GM08714 (cell line): ENCODE measurements around the gene ELL.
A peak's percentile ranks its signal among the peaks of the same experiment; 100 is the strongest.

Experiments
- H3K4me3 ChIP-seq: fragments of 200-500 bp; sonication (Bioruptor generic); 2 replicates; pipeline ENCODE4 v1.5.1; 2014; ENCODE audit warnings: mild to moderate bottlenecking, low read length, inconsistent platforms
- ZNF274 ChIP-seq: IDR thresholded peaks from 2 replicates; pipeline ENCODE4 v1.6.1; 2012; ENCODE audit warnings: mild to moderate bottlenecking, low read depth, low read length

The ELL gene

GRCh38 chr19:18440415-18440877 is 81.4 kb downstream of the ELL start:
- H3K4me3 ChIP-seq: no peak overlapping the region
- TF ChIP-seq ZNF274: no peak

- TF ChIP-seq ZNF274: no peak
- H3K4me3 ChIP-seq: no peak overlapping the region
Measured at GRCh38 chr19:18439910-18440237, 82.0 kb downstream of the ELL start.

GRCh38 chr19:18439025-18439909 is 82.6 kb downstream of the ELL start:
- H3K4me3 ChIP-seq: no peak overlapping the region
- TF ChIP-seq ZNF274: no peak

GRCh38 chr19:18438331-18439024 is 83.4 kb downstream of the ELL start:
- TF ChIP-seq ZNF274: no peak
- no peak overlapping the region for H3K4me3 ChIP-seq

GRCh38 chr19:18437491-18438330 is 84.2 kb downstream of the ELL start, which contains the start of gene ISYNA1:
TSS of gene ISYNA1 (minus strand) at chr19:18438133. CDS start at chr19:18437979, 154 bp downstream.
- TF ChIP-seq ZNF274: no peak
- H3K4me3 ChIP-seq: peak within 1 kb of the TSS; percentile 58; the same call in 1 of the 2 replicates

- H3K4me3 ChIP-seq: peak overlapping the region; percentile 45; the same call in 1 of the 2 replicates
- TF ChIP-seq ZNF274: no peak
Measured at GRCh38 chr19:18436671-18437490, 85.0 kb downstream of the ELL start.

GRCh38 chr19:18435842-18436670 is 85.8 kb downstream of the ELL start:
- TF ChIP-seq ZNF274: no peak
- peak overlapping the region; percentile 45; the same call in 1 of the 2 replicates for H3K4me3 ChIP-seq

- no peak for TF ChIP-seq ZNF274
Measured at GRCh38 chr19:18435178-18435841, 86.6 kb downstream of the ELL start.

GRCh38 chr19:18434411-18435175 is 87.3 kb downstream of the ELL start:
- no peak overlapping the region for H3K4me3 ChIP-seq
- no peak for TF ChIP-seq ZNF274

More at GRCh38 chr19:18435178-18435841, 86.6 kb downstream of the ELL start:
- H3K4me3 ChIP-seq: no peak overlapping the region

GRCh38 chr19:18433735-18434398 is 88.0 kb downstream of the ELL start:
- no peak for TF ChIP-seq ZNF274
- peak overlapping the region; percentile 13; the same call in 1 of the 2 replicates for H3K4me3 ChIP-seq
